HG02759 (cell line): ENCODE data around the gene TRIM38.
A peak's percentile ranks its signal among the peaks of the same experiment; 100 is the strongest.
"Not testable (repeated sequence)": the region's sequence is repeated elsewhere in the genome, so short reads cannot be mapped to it uniquely, and the experiment has no call there.

Experiments
- ATAC-seq: cut with Tn5 transposase; IDR thresholded peaks from one replicate; pipeline ENCODE4 v1.9.1; 2021; ENCODE audit warnings: mild to moderate bottlenecking, moderate library complexity; ENCODE audit not compliant: unreplicated experiment

Gene TRIM38

GRCh38 chr6:25939593-25939992 is 23.0 kb upstream of the TRIM38 start:
- no peak for ATAC-seq

DNA sequence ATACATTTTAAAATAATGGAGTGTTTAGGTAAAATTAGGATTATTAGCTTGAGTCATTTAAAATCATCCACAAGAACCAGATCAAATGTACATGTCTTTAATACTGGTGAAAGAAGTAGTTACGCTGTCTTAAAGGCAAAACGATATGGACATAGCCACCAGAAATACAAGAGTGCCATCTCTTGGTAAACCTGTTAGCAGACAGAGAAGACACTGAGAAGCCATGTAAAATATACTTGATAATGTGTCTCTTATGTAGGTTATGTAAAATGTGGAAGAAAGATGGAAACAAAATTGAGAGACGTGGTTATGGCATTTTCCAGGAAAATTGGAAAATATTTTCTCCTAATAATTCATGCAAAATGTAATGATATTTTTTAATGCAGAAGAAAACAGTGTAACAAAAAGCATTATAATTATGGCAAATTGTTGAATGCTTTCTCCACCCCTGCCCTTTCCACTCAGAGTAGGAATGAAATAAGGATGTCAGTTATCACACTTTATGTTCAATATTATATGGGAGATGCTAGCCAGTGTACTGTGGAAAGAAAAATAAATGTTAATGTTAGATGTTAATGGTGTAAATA is 19.9 kb upstream of the TRIM38 start:
- ATAC-seq, result no peak

DNA sequence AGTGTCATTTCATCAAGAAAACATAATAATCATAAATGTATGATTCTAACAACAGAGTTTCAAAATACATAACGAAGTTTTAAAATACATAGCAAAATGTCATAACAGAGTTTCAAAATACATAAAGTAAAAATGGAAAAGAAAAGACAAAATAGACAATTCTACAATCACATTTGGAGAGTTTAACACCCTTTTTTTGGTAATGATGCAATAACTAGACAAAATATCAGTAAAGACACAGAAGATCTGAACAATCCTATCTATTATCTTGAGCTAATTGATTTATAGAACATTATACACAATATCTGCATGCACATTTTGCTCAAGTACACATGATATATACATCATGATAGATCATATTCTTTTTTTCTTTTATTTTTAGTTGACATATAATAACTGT is 18.7 kb upstream of the TRIM38 start:
- ATAC-seq, result no peak

- ATAC-seq, result peak; percentile 96
Measured at GRCh38 chr6:25944688-25945574, 17.7 kb upstream of the TRIM38 start.

DNA sequence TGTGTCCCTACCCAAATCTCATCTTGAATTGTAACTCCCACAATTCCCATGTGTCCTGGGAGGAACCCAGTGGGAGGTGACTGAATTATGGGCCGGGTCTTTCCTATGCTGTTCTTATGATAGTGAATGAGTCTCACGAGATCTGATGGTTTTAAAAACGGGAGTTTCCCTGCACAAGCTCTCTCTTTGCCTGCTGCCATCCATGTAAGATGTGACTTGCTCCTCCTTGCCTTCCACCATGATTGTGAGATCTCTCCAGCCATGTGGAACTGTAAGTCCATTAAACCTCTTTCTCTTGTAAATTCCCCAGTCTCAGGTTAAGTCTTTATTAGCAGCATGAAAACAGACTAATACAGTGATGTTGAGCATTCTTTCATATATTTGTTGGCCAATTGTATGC is 16.9 kb upstream of the TRIM38 start:
- ATAC-seq, result not testable (repeated sequence)

GRCh38 chr6:25946631-25947030 is 16.0 kb upstream of the TRIM38 start:
- ATAC-seq, result no peak

DNA sequence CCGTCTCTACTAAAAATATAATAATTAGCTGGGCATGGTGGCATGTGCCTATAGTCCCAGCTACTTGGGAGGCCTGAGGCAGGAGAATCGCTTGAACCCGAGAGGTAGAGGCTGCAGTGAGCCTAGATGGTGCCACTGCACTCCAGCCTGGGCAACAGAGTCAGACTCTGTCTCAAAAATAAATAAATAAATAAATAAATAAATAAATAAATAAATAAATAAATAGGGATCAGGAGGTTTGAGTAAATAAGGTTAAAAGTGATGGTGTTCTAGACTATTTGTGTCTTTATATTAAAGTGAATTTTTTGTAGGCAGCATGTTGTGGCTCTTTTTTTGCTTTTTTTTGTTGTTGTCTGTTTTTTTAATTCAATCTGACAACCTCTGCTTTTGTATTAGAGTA is 15.1 kb upstream of the TRIM38 start:
- not testable (repeated sequence) for ATAC-seq

- no peak for ATAC-seq
Measured at GRCh38 chr6:25949695-25950094, 12.9 kb upstream of the TRIM38 start.

GRCh38 chr6:25950297-25950696 is 12.3 kb upstream of the TRIM38 start:
- ATAC-seq, result no peak

GRCh38 chr6:25951296-25952032 is 11.1 kb upstream of the TRIM38 start:
- no peak for ATAC-seq

- no peak for ATAC-seq
Measured at GRCh38 chr6:25952535-25952934, 10.1 kb upstream of the TRIM38 start.

DNA sequence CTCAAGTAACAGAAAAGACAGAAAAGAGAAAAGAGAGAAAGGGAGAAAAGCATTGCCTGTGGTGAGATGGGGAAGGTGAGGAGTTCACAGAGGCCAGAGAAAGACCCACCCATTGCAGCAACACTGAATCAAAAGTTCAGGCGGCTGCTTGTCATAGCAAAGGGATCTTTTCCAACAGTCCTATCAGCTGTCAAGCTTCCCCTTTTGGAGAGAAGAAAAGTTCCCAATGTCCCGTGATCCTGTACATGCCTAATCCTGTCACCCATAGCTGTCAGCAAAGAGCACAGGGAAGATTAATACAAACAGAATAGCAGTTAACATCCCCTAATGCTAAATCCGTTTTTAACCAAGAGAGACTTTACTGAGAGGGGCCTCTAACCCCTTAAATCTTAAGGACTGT is 8.9 kb upstream of the TRIM38 start:
- no peak for ATAC-seq

DNA sequence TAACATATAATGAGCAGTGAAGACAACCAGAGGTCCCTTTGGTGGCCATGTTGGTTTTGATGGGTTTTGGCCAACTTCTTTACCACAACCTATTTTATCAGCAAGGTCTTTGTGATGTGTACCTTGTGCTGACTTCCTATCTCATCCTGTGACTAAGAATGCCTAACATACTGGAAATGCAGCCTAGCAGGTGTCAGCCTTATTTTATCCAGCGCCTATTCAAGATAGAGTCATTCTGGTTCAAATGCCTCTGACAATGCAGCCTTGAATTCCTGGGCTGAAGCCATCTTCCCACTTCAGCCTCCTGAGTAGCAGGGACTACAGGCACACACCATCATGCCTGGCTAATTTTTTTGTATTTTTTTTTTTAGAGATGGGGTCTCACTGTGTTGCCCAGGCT is 7.8 kb upstream of the TRIM38 start:
- ATAC-seq, result no peak

DNA sequence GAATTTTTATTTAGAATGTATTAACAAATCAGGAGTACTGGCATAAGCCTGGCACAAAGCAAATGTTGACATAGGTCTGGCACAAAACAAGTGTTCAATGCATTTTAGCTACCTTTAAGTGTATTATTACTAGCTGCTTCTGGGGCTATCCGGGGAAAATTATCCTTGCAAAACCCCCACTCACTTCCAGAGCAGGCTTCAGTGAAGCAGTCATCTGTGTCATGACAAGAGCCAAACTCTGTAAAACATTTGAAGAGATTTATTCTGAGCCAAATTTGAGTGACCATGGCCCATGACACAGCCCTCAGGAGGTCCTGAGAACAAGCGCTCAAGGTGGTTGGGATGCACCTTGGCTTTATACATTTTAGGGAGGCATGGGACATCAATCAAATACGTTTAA is 6.4 kb upstream of the TRIM38 start:
- ATAC-seq, result no peak

DNA sequence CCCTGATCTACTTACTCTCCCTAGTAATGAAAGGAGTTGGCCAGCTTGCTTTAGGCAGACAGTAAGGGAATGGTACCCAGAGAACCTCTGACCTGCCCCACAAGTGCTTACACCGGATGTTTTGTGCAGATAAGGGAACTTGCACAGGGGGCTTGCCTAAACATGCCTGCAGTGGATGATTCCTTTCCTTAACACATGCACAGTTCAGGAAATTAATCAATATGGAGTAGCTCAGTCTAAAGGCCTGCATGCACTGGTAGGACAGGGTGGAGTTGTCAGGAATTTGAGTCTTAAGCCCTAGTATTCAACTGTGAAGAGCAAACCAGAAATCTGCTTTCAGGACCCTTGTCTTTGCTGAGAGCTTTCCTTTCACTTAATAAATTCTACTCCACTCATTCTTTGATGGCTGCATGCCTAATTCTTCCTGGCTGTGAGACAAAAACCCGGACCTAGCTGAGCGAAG is 3.9 kb upstream of the TRIM38 start:
- ATAC-seq, result no peak

DNA sequence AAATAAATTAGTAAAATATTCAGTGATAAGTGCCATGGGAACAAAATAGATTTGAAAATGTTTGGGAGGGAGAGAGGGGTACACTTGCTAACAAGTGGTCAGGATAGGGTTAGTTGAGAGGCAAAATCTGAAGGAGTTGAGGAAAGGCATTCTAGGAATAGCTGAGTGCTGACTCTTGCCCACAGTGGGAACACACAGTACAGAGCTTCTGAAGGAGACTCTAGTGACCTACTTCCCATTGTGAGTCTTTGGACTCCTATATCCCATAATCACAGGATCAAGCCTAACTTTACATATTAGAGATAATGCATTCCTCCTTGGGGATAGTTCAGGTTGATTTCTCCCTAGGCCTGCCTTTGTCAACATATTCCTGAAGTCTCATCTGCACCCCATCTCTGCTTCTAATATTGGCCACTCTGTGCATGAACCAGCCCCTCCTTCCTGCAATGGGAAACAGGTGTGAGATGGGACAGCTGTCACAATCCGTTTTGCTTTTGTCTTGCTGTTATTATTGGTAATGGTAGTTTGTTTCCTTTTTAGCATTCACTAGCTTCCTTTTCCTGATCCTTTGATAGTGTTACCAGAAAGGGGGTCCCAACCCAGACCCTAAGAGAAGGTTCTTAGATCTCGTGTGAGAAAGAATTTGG is 2.6 kb upstream of the TRIM38 start:
- no peak for ATAC-seq

- no peak for ATAC-seq
Measured at GRCh38 chr6:25960734-25961133, 1.9 kb upstream of the TRIM38 start.

GRCh38 chr6:25961619-25962148 is 918 bp upstream of the TRIM38 start:
- no peak for ATAC-seq

GRCh38 chr6:25963426-25964123 is 973 bp downstream of the TRIM38 start:
- ATAC-seq, result no peak

DNA sequence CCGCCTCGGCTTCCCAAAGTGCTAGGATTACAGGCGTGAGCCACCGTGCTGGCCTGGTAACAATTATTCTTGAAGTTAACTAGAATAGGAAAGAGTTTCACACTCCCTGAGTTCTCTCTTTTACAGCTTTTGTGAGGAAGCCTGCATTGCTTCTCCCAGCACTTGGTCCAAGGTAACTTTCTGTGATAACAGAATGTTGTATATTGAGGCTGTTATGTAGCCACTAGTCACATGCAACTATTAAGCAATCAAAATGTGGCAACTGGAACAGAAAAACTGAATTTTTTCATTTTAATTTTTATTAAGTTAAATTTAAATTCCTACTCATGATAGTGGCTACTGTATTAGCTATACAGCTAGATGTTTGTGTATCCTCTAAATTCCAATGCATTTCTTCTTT is 2.5 kb downstream of the TRIM38 start:
- no peak for ATAC-seq
